ENCODE data around the gene EML6.
A peak's percentile ranks its signal among the peaks of the same experiment; 100 is the strongest.

The EML6 gene

GRCh38 chr2:54946220-54946805 is 222.9 kb downstream of the EML6 start:
- no peak for DNase-seq (ENCODE audit: low read depth)

DNA sequence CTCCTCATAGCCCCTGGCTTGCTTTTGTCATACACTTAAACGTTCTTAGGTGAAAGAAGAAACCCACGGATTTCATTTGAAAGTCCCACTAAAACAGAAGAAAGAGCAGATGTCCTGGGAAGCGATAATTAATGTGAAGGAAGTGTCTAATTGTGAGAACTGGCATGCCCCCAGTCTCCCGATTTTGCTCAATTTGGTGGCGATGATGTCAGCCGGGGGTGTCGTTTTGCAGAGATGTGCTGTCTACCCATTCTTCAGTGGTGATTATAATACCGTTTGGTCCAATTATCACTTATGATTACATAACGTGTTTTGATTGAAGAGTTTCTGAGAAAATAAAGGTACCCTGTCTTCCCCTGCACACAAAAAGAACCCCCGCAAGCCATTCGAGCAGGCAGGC is 223.7 kb downstream of the EML6 start:
- no peak for DNase-seq (ENCODE audit: low read depth)

DNA sequence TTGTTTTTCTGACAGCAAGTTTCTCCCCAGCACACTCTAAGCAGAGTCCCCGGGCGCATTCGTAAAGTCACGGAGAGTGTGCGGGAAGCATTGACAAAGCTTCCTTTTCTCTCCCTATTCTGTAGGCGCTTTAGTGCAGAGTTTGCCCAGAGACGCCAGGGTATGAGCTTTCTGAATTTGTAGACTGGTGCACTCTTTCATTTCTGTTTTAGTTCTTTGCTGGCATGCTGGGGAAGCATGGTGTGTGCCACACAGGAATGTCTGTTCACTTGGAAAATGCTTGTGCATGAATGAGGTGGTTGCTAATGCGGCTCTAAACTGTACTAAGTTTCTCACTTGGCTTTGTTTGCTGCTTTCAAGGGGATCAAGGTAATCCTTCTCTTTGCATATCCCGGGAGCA is 224.2 kb downstream of the EML6 start:
- DNase-seq (ENCODE audit: low read depth), result no peak

DNA sequence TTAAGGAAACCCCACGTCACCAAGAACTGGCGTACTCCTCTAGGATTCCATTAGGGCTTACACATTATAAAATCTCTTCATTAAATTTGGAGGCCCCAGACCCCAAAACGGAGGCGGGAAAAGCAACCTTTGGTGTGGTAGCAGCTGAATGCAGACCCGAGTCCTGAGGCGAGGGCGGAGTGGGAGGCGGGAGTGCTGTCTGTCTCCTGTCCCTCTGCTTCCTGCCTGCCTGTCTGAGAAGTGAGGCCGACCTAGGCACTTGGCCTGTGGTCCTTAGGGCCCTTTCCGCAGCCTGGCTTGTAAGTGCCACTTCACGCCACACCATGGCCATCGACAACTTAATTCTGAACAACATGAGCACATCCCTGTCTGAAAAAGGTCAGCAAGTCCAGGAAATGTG is 224.7 kb downstream of the EML6 start:
- DNase-seq (ENCODE audit: low read depth), result no peak

GRCh38 chr2:54949431-54949830 is 226.0 kb downstream of the EML6 start:
- no peak for DNase-seq (ENCODE audit: low read depth)

- no peak for DNase-seq (ENCODE audit: low read depth)
These were observed 227.3 kb downstream of the EML6 start for GRCh38 chr2:54950811-54951210.

- DNase-seq (ENCODE audit: low read depth), result no peak
These were observed 229.0 kb downstream of the EML6 start for GRCh38 chr2:54952425-54952824.

DNA sequence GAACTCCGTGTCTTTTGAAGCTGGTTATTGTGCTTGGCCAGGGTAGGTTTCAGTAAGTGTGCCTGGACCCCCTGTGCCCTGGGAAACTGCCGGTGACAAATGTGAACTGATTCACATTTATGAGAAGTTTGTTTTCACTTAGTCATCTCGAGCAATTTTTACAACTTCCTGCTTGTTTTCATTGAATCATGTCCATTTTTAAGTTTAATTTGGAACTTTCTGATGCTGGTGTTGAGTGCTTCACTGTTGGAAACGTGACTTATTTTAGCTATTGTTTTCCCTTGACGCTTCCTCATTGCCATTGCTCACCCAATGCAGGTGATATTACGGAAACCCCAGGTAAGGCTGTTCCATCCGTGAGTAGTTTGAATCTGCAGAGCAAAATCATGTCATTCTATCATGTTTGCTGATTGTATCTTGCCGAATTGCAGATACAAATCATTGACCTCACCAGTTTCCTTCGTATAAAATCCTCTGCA is 229.6 kb downstream of the EML6 start:
- no peak for DNase-seq (ENCODE audit: low read depth)

DNA sequence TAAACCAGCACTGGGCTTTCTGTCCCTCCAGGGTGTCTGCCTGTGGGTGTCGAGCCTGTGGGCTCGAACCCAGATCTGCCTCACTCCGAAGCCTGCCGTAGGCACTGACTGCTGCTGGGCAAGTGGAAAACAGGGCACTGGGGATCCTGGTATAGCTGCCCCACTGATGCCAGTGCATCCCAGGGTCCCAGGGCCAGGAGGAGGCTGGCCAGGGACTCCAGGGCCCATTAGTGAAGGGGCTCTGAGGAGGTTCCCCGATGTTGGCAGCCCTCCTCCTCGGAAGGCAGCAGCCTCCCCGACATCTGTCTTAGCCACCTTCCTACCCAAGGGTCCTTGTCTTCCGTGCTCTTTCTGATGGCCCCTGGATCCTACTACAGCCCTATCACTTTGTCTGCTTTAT is 230.7 kb downstream of the EML6 start:
- no peak for DNase-seq (ENCODE audit: low read depth)

DNA sequence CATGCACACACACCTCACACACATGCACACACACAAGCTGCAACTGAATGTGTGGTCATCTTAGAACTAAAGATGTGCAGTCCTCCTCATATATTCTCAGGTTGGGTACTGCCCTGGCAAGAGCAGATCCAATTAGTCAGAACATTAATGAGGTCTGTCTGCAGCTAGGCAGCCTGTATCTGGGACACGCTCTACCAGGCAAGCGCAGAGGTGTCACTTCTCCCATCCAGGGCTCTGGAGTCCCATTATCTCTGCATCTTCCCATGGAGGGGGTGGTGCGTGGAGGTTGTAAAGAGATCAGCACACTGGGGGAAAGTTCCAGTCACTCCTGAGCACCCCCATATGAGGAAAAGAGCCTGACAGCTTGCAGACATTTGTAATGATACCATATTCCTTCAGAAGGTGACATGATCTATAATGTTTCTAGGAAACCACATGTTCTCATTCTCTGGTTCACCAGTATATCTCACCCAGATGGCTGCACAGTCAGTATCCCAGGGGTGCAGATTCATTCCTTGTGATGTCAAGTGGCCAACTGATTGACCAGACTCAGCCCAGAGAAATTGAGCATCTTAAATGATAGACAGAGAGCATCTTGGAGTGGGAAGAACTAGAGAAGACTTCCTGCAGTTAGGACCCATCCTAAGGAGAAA is 231.4 kb downstream of the EML6 start:
- no peak for DNase-seq (ENCODE audit: low read depth)

- no peak for DNase-seq (ENCODE audit: low read depth)
These were observed 232.1 kb downstream of the EML6 start for GRCh38 chr2:54955358-54956110.

DNA sequence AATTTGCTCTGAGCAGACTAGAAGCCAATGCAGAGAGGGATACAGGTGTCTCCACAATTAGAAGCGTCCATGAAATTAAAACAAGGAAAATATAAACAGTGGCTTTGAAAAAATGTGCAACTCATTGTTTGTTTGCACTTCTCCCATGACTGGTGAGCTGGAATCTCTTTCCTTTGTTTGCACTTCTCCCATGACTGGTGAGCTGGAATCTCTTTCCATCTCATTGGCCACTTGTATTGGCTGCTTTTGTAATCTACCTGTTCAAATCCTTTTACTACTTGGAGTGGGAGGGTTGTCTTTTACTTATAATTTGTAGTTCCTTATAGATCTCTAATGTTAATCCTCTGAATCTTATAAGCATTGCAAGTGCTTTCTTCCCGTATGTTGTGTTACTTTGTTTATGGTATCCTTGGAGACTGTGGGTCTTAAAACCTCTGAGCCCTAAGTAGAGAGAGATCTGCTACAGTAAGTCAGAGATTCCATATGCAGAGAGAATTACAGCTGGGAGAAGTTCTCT is 232.7 kb downstream of the EML6 start:
- DNase-seq (ENCODE audit: low read depth), result no peak

- no peak for DNase-seq (ENCODE audit: low read depth)
These were observed 234.0 kb downstream of the EML6 start for GRCh38 chr2:54957321-54957999.

- no peak for DNase-seq (ENCODE audit: low read depth)
These were observed 235.4 kb downstream of the EML6 start for GRCh38 chr2:54958717-54959371.

- no peak for DNase-seq (ENCODE audit: low read depth)
These were observed 236.7 kb downstream of the EML6 start for GRCh38 chr2:54960164-54960563.

- DNase-seq (ENCODE audit: low read depth), result no peak
These were observed 239.0 kb downstream of the EML6 start for GRCh38 chr2:54962511-54962910.

DNA sequence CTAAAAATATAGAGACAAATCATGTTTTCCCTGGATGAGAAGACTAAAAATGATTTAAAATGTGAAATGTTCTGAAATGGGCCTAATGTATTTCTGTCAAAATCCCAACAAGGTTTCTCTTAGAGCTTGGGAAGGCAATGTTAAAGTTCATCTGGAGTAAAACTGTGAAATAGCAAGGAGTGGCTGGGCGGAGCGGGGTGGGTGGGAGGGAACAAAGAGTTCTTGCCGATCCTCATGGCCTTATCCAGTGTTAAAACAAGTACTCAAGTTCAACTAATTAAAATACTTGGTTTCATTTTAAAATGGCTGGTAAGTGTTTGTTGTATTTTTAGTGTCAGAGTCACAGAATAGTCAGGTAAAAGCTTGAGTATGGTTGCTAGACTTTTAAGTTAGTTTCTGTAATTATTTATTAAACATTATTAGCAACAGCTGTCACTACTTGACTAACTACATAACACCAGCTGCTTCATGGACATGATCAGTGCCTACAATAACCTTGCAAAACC is 239.5 kb downstream of the EML6 start:
- no peak for DNase-seq (ENCODE audit: low read depth)

DNA sequence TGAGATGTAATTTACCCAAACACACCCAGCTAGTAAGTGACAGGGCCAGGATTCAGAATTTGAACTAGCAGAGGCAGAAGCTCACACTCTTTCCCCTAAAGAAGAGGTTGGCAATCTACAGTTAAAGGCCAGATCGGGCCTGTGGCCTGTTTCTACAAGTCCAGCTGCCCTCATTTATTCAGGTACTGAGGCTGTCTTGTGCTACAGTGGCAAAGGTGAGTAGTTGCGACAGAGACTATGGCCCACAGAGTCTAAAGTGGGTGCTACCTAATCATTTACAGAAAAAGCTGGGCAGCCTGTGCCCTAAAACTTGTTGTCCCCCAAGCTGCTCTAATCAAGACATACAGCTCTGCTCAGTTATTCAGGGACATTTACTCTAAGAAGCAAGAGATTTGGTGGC is 240.0 kb downstream of the EML6 start:
- DNase-seq (ENCODE audit: low read depth), result no peak

DNA sequence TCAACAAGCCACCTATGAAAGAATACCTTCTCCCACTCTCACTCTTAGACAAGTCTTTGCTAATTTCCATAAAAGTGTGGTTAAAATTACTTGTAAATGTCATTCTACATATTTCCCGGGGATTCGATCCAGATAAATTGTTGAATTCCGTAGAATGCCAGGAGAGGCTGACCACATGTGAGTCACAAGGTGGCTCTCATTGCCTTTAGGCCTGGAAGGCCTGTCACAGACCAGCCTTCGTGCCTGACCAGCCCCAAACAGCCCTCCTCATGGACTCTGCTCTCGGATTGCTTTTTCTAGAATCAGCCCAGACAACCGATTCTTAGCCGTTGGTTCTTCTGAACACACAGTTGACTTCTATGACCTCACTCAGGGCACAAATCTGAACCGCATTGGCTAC is 240.8 kb downstream of the EML6 start:
- DNase-seq (ENCODE audit: low read depth), result peak; percentile 40

DNA sequence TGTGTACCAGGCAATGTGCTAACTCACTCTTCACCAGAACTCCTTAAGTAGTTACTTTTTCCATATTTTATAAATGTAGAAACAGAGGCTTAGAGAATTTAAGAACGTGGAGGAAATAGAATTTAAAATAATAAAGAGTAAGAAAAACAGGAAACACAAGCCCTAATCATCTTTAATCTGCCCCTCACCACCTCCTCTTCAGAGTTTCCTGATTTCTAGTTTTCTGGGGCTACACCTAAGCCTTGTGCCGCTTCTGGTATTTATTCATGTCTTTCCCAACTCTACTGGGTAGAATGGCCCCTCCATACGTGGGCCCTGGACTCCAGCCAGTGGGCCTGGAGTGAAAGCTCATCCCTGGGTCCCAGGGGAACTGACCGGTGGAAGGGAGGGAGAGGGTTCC is 241.4 kb downstream of the EML6 start:
- no peak for DNase-seq (ENCODE audit: low read depth)

DNA sequence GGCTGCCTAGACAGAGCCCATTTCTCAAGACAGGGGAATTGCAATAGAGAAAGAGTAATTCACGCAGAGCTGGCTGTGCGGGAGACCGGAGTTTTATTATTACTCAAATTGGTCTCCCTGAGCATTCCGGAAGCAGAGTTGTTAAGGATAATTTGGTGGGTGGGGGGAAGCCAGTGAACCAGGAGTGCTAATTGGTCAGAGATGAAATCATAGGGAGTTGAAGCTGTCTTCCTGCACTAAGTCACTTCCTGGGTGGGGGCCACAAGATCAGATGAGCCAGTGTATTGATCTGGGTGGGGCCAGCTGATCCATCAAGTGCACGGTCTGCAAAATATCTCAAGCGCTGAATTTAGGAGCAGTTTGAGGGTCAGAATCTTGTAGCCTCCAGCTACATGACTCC is 242.0 kb downstream of the EML6 start:
- DNase-seq (ENCODE audit: low read depth), result no peak

All from fibroblast of gingiva (primary cell).